ENCODE results near the gene DCTN4. TPM values are rescaled to one million over a fixed set of nuclear protein-coding genes. Genes with fewer than 3 reads are reported as not detected.
A peak's percentile ranks its signal among the peaks of the same experiment; 100 is the strongest.

DCTN4 gene
- total RNA-seq, 4 donors from 2014 or later: 48.5 to 59.7 (median 49.3) TPM

DNA sequence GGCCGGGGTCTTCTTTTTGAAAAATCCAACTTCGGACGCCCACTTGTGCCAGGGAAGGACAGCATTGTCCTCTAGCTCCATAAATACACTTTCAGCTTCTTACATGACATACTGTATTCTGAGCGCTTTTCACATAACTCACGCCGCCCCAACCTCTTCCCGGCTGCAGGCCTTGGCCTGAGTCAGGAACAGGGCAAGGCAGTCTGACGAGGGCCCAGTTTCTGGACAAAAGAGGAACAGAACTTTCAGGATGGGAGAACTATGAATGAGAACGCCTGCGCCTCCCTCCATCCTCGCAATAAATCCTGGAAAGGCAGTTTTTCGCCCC is 650 bp downstream of the DCTN4 start:
- Histone ChIP-seq H3K9me3 (no peaks in the 10 kb centered on the region), H3K4me3 (peak overlapping the region; percentile 62 to 91 (median 70)), H3K27ac (replicated peaks in 1 of 4) (peak overlapping the region; percentile 91 to 96 (median 94)), H3K4me1 (peaks cover 29 to 46% (median 38%) of the 10 kb centered on the region in 4 donors), H3K36me3 (peaks cover 20 to 31% (median 31%) of the 10 kb centered on the region in 4 donors), H3K27me3 (no peaks in the 10 kb centered on the region)
- intact Hi-C loops (cut with DNase I): loop anchor here (5.0 kb wide), 1 partner anchor 56 kb away; the partner anchor contains the start of gene RBM22
- 3% methylated on average over 12 of the region's 12 CpGs for WGBS
- no peak for DNase-seq (ENCODE audit: extremely low spot score)
- TF ChIP-seq EP300 (IDR thresholded peaks at IDR 0.05) (no peak), POLR2A (IDR thresholded peaks at IDR 0.05; ENCODE audit: low read depth) (peak; percentile 9), POLR2AphosphoS5 (IDR thresholded peaks at IDR 0.05) (no peak)
- TF ChIP-seq, protein P1, sequence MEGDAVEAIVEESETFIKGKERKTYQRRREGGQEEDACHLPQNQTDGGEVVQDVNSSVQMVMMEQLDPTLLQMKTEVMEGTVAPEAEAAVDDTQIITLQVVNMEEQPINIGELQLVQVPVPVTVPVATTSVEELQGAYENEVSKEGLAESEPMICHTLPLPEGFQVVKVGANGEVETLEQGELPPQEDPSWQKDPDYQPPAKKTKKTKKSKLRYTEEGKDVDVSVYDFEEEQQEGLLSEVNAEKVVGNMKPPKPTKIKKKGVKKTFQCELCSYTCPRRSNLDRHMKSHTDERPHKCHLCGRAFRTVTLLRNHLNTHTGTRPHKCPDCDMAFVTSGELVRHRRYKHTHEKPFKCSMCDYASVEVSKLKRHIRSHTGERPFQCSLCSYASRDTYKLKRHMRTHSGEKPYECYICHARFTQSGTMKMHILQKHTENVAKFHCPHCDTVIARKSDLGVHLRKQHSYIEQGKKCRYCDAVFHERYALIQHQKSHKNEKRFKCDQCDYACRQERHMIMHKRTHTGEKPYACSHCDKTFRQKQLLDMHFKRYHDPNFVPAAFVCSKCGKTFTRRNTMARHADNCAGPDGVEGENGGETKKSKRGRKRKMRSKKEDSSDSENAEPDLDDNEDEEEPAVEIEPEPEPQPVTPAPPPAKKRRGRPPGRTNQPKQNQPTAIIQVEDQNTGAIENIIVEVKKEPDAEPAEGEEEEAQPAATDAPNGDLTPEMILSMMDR (IDR thresholded peaks at IDR 0.05): no peak

DNA sequence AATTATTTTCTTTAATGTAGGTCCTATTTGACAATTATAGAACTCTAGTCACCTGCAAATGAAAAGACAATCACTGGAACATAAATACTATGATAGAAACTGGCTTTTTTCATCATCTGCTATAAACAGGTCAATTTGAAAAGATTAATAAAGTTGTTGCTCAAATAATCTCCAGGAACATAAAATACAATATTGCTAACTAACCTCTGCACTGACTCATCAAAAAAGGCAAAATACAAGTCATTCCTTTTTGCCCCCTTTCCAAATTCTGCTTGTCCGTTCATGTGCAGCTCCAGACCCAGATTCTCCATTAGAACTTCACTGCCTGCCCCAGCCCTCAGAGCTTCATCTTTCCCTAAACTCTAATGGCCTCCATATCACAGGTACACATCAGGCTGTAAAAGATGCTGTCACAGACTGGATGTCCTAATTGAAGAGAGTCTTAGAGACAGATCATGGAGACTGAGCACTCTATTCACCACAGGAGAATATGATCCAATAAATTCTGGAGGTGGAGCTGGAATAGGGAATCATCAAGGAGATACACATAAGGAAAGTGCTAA is 1.6 kb downstream of the DCTN4 start:
- TF ChIP-seq POLR2A (IDR thresholded peaks at IDR 0.05; ENCODE audit: low read depth): no peak
- TF ChIP-seq, protein P1 (IDR thresholded peaks at IDR 0.05): no peak
- TF ChIP-seq POLR2AphosphoS5 (IDR thresholded peaks at IDR 0.05): no peak
- TF ChIP-seq EP300 (IDR thresholded peaks at IDR 0.05): no peak
- WGBS: 60% methylated on average over 1 of the region's 1 CpG
- no peak for DNase-seq (ENCODE audit: extremely low spot score)
- peak overlapping the region in 2 of 4 donors; percentile 72 to 91 for H3K4me3 ChIP-seq
- H3K4me1 ChIP-seq: peaks cover 19 to 45% (median 34%) of the 10 kb centered on the region in 4 donors
- H3K36me3 ChIP-seq: peaks cover 25 to 41% (median 41%) of the 10 kb centered on the region in 4 donors
- no peaks in the 10 kb centered on the region for H3K27me3 ChIP-seq
- peak overlapping the region; percentile 91 to 96 (median 94) for H3K27ac ChIP-seq (replicated peaks in 1 of 4)
- no peaks in the 10 kb centered on the region for H3K9me3 ChIP-seq
- intact Hi-C loops (cut with DNase I): loop anchor here (5.0 kb wide), 1 partner anchor 55 kb away; the partner anchor contains the start of gene RBM22

DNA sequence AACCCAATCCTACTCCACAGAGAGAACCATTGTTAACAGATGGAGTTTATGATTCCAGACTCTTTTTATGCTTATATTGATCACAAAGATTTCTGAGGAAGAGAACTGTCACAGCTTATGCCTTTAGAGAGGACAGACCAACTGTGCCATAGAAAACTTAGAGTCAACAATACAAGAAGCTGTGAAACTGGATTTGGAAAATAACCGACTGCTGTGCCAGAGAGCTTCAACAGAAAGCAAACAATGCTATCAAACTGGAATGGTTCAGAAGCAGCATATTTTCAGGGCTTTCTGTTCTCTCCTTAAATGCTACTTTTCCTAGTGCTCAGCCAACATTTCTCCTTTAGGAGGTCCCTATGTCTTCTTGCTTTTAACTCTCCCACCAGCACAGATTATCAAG is 5.0 kb downstream of the DCTN4 start:
- H3K4me3 ChIP-seq: no peak overlapping the region
- WGBS: 82% methylated on average over 1 of the region's 1 CpG
- peaks cover 25 to 60% (median 42%) of the 10 kb centered on the region in 4 donors for H3K4me1 ChIP-seq
- no peaks in the 10 kb centered on the region for H3K27me3 ChIP-seq
- no peak overlapping the region for H3K27ac ChIP-seq (replicated peaks in 1 of 4)
- TF ChIP-seq POLR2AphosphoS5 (IDR thresholded peaks at IDR 0.05) (no peak), EP300 (IDR thresholded peaks at IDR 0.05) (no peak), POLR2A (IDR thresholded peaks at IDR 0.05; ENCODE audit: low read depth) (no peak)
- TF ChIP-seq, protein P1 (IDR thresholded peaks at IDR 0.05): no peak
- no peaks in the 10 kb centered on the region for H3K9me3 ChIP-seq
- no peak for DNase-seq (ENCODE audit: extremely low spot score)
- intact Hi-C loops (cut with DNase I): no loop called here
- peaks cover 25 to 63% (median 48%) of the 10 kb centered on the region in 4 donors for H3K36me3 ChIP-seq

DNA sequence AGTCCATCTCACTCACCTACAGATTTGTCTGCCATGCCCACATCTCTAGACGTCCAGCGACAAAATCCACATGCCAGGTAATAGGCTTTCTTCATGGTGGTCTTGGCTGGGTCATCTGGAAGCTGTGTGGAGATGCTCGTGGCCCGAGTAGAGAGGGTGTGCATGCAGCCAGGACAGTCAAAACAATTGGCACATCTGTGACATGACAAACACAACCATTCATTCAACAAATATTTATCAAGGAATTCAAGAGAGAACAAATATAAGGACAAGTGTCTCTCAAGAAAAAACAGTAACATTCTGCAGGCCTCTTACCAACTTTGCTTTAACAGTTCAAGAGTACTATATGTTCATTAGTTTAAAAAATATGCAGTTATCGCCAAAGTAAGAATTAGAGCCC is 5.4 kb downstream of the DCTN4 start:
- no peak for DNase-seq (ENCODE audit: extremely low spot score)
- H3K9me3 ChIP-seq: no peaks in the 10 kb centered on the region
- no peak overlapping the region for H3K4me3 ChIP-seq
- peaks cover 25 to 65% (median 48%) of the 10 kb centered on the region in 4 donors for H3K36me3 ChIP-seq
- intact Hi-C loops (cut with DNase I): no loop called here
- TF ChIP-seq EP300 (IDR thresholded peaks at IDR 0.05) (no peak), POLR2A (IDR thresholded peaks at IDR 0.05; ENCODE audit: low read depth) (no peak), POLR2AphosphoS5 (IDR thresholded peaks at IDR 0.05) (no peak)
- TF ChIP-seq, protein P1 (IDR thresholded peaks at IDR 0.05): no peak
- WGBS: 88% methylated on average over 5 of the region's 5 CpGs
- no peaks in the 10 kb centered on the region for H3K27me3 ChIP-seq
- H3K27ac ChIP-seq (replicated peaks in 1 of 4): no peak overlapping the region
- H3K4me1 ChIP-seq: peaks cover 25 to 60% (median 42%) of the 10 kb centered on the region in 4 donors
